HG03159 (cell line): ENCODE results near the gene SLC43A3.
A peak's percentile ranks its signal among the peaks of the same experiment; 100 is the strongest.
"Not testable (repeated sequence)": the region's sequence is repeated elsewhere in the genome, so short reads cannot be mapped to it uniquely, and the experiment has no call there.

Source experiments
- ATAC-seq: cut with Tn5 transposase; IDR thresholded peaks from one replicate; pipeline ENCODE4 v1.9.1; 2021; ENCODE audit warnings: mild to moderate bottlenecking, moderate library complexity; ENCODE audit not compliant: unreplicated experiment

The SLC43A3 gene

GRCh38 chr11:57407941-57408475 is 18.9 kb downstream of the SLC43A3 start:
- ATAC-seq: no peak

GRCh38 chr11:57407010-57407920 is 19.7 kb downstream of the SLC43A3 start:
- ATAC-seq: no peak

GRCh38 chr11:57406337-57406904 is 20.5 kb downstream of the SLC43A3 start:
- ATAC-seq: peak; percentile 84

DNA sequence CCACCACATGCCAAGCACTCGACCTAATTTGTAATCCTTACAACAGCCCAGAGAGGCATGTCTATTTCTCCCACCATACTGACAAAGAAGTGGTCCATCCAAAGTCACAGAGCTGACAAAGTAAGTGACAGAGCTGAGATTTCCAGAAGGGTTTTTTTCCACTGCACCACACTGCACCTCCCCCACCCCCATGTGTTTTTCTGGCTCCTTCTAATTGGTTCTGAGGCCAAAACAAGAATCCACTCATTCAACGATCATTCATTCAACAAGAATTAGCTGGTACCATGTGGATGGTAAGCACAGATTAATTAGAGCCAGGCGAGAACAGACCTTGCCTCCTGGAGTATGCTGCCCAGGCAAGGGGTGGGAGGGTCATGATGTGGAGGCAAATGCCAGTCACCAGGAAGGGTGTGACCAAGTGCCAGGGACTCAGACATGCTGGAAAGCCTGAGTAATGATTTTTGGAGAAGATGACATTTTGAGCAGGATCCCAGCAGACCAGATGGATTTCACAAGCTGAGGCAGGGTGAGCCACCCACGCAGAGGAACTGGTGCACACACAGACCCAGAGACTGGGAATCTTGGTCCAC is 21.6 kb downstream of the SLC43A3 start:
- no peak for ATAC-seq

DNA sequence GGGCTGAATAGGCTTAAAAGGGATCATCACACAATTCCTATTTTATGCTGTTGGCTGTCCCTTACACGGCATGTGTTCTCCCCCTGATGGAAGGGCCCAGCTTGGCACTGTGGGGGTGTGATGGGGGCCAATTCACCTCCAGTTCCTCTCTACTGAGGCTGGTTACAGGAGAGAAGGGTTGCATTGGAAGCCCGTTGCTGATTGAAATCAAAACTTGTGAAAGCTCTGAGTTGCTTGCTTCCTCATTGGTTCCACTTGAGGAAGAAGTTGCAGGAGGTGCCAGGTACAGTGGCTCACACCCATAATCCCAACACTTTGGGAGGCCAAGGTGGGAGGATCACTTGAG is 23.1 kb downstream of the SLC43A3 start:
- no peak for ATAC-seq

GRCh38 chr11:57403003-57403801 is 23.7 kb downstream of the SLC43A3 start:
- ATAC-seq: not testable (repeated sequence)

DNA sequence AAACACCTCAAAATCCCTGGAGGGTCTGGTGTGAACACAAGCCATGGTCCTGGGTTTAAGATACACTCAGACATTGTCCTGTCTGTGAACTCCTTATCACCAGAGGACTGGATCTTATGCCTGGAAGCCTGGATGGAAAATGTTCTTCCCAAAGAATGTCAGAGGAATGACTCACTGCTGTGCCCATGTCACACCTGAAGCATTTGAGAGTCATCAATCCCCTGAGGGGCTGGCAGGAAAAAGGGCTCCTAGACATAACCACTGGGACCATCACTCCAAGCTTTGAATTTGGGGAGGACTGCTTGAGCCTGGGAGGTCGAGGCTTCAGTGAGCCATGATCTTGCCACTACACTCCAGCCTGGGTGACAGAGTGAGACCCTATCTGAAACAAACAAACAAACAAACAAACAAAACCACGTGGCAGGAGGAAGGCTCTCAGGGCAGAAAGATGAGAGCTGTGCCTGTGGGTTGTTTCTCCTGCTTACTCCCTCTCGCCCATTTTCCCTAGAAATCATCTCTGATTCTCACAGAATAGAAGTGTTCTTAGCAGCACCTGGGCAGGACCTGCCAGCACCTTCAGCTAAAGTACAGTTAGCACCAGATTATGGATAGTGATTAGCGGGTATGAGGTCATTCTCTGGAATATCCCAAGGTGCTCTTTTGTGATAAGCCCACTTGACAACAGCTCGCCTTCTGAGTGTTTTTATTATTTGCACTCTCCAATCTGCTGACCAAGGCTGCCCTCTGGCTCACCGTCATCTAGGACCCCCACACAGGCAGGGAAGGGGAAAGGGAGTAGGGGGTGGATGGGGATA is 24.5 kb downstream of the SLC43A3 start:
- ATAC-seq: no peak

- no peak for ATAC-seq
Observed at GRCh38 chr11:57399972-57400578, 26.8 kb downstream of the SLC43A3 start.

DNA sequence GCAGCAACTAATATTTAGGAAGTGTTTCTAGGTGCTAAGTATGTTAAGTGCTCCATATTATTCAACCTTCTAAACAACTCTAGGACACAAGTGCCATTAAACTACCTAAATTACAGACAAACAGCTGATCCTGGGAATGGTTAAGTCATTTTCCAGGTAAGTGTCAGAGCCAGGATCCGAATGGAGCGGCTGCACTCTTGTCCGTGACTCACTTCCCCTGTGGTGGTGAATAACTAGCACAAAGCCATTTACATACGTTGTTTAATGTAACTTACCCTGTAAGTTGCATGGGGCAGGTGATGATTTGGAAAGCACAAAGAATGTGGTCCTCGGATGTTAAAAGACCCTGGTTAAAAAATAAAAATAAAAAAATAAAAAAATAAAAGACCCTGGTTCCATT is 27.7 kb downstream of the SLC43A3 start:
- no peak for ATAC-seq

GRCh38 chr11:57397394-57397990 is 29.4 kb downstream of the SLC43A3 start:
- no peak for ATAC-seq

- ATAC-seq: no peak
Observed at GRCh38 chr11:57396744-57397143, 30.2 kb downstream of the SLC43A3 start.

- no peak for ATAC-seq
Observed at GRCh38 chr11:57395905-57396623, 30.9 kb downstream of the SLC43A3 start.

GRCh38 chr11:57394203-57394965 is 32.5 kb downstream of the SLC43A3 start:
- no peak for ATAC-seq

- no peak for ATAC-seq
Observed at GRCh38 chr11:57392763-57393105, 34.2 kb downstream of the SLC43A3 start.

DNA sequence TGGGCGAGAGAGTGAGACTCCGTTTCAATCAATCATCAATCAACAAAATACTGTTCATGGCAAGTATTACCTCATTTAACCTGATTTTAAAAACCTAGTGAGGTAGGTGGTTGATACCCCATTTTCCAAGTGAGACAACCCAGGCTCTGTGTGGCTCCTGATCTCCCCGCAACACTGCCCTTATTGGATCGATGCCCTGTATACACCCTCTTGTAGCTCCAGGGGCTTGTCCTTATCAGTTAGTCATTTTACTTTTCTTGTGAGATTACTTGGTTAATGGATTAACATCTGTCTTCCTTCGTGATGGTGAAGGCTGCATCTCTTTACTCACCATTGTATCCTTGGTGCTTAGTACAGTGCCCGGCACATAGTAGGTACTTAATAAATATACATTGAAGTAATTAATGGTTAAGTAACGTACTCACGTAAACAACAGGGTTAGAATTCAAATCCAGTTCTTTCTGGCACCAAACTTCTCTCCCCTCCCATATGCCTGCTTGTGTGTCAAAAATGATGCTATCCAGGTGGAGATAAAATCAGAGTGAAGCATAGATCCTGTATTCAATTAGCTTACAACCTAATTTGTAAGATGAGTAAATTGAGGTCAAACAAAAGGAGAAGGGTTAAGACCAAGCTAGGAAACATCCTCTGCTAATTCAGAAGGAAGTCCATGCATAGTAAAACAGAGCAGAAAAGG is 34.7 kb downstream of the SLC43A3 start:
- no peak for ATAC-seq

GRCh38 chr11:57391539-57391938 is 35.4 kb downstream of the SLC43A3 start:
- no peak for ATAC-seq

DNA sequence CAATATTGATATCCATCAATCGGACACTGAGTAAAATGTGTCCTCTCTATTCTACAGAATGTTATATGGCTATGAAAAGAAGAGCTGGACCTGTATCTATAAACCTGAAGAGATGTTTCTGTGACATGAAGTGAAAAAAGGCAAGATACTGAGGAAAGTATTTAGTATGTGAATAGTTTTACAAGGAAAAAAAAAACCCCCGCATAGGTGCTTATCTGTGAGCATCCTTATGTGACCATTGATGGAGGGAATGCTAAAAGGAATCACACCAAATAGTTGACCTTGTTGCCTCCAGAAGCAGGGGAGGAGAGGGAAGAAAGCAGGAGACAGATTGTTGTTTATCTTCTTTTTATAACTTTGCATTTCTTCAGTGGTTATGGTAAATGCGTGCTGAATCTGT is 35.8 kb downstream of the SLC43A3 start:
- no peak for ATAC-seq

- ATAC-seq: no peak
Observed at GRCh38 chr11:57390535-57390934, 36.4 kb downstream of the SLC43A3 start, which contains the start of gene PRG2. Gene PRG2, minus strand, starts transcription at chr11:57390650. Its CDS starts 706 bp downstream, at chr11:57389944.
